ENCODE results near the gene MINDY4.

DNA sequence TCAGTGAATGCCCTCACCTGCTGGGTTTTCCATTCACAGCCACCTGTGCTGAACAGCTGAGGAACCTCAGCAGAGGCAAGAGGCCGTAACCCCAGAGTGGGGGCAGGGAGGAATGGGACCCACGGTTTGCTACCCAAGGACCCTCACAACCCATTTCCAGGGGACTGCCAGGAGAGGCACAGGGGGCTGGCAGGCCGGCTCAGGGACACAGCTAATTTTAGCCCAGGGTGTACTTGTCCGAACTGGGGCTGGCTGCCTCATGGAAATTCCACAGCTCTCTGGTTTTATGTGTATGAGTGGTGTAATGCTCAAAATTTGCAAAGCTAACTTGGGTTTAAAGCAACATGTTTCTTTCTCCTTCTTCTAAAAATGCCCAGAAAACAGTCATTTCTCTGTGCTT is 42.2 kb downstream of the MINDY4 start:
- TF ChIP-seq CTCF (conservative IDR thresholded peaks at IDR 0.05 in 1 of 2, IDR thresholded peaks at IDR 0.05 in 1 of 2; ENCODE audit: extremely low read depth in 1 of 2, insufficient read depth in 1 of 2, low read depth in 1 of 2, low read length in 2 of 2) (no peak), EZH2 (IDR thresholded peaks at IDR 0.05; ENCODE audit: borderline replicate concordance, low read length) (no peak)
